Body of pancreas (tissue), 4 donors: ENCODE results near the gene BACE1-AS.

Experiments used
- POLR2A ChIP-seq, 3 donors: fragments of 450-650 bp; IDR thresholded peaks; one replicate each; pipeline ENCODE4 v1.6.1; 2016; ENCODE audit warnings: antibody characterized with exemption in 3 of 3, mild to moderate bottlenecking in 2 of 3
- TF ChIP-seq, protein P1 (sequence below), 7 experiments: fragments of 450-650 bp in 4 of 7; fragments of 200-600 bp in 3 of 7; sonication (generic) in 3 of 7; IDR thresholded peaks; one replicate each; pipeline ENCODE4 v1.5.1; 2016 to 2019; ENCODE audit warnings: antibody characterized with exemption in 7 of 7

DNA sequence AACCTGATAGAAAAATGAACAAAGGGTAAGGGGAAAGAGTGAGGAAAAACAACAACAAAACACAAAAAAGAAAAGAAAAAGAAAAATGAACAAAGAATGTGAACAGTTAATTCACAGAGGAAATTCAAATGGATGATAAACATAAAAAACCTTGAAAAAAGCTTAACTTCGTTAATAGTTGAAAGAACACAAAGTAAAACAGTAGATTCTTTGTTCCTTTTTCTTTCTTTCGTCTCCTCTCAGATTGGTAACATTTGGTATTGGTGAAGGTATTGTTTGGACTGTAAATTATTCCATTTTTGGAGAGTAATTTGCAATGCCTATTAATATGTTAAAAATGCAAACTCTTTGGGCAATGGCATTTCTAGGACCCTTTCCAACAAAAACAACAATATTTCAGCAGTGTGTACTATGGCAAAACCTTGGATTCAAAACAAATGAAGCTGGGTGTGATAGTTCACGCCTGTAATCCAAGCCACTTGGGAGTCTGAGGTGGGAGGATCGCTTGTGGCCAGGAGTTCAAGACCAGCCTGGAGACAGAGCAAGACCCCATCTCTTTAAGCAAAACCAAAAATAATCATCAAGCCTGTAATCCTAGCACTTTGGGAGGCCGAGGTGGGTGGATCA lies 28.2 kb downstream of the BACE1-AS start:
- TF ChIP-seq, protein P1, sequence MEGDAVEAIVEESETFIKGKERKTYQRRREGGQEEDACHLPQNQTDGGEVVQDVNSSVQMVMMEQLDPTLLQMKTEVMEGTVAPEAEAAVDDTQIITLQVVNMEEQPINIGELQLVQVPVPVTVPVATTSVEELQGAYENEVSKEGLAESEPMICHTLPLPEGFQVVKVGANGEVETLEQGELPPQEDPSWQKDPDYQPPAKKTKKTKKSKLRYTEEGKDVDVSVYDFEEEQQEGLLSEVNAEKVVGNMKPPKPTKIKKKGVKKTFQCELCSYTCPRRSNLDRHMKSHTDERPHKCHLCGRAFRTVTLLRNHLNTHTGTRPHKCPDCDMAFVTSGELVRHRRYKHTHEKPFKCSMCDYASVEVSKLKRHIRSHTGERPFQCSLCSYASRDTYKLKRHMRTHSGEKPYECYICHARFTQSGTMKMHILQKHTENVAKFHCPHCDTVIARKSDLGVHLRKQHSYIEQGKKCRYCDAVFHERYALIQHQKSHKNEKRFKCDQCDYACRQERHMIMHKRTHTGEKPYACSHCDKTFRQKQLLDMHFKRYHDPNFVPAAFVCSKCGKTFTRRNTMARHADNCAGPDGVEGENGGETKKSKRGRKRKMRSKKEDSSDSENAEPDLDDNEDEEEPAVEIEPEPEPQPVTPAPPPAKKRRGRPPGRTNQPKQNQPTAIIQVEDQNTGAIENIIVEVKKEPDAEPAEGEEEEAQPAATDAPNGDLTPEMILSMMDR (IDR thresholded peaks at IDR 0.05), result no peak
- no peak for TF ChIP-seq POLR2A (IDR thresholded peaks at IDR 0.05)
